NCI-H82 (cell line): Measurements from ENCODE around the gene LCE1B.

ENCODE experiments used
- DNase-seq: peaks from one replicate; lab custom pipeline; 2025; lab: John Stamatoyannopoulos, UW

LCE1B gene

DNA sequence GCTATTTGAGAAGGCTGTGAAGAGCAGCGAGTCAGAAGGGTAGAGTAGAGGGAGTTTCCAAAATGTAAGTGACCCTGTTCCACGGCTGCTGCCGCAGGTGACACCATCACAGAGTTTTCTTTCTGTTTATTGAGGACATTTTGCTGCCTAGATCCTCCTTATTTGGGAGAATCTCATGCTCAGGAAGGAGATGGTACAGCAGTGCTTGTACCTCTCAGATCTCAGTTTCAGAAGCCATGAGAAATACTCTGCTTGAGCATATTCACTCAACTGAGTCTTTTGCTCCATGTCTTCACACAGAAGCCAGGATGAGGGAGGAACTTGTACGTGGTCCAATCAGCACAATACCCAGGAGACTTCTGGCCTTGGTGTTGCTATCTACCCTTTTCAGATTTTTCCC lies 49.6 kb downstream of the LCE1B start:
- no peak for DNase-seq
